ENCODE measurements around the gene AFDN. TPM values are rescaled to one million over a fixed set of nuclear protein-coding genes. Genes with fewer than 3 reads are reported as not detected.

The AFDN gene
- polyA plus RNA-seq, 1 of the 3 experiments (the other 2 are of a cell fraction) = 25.1 TPM

DNA sequence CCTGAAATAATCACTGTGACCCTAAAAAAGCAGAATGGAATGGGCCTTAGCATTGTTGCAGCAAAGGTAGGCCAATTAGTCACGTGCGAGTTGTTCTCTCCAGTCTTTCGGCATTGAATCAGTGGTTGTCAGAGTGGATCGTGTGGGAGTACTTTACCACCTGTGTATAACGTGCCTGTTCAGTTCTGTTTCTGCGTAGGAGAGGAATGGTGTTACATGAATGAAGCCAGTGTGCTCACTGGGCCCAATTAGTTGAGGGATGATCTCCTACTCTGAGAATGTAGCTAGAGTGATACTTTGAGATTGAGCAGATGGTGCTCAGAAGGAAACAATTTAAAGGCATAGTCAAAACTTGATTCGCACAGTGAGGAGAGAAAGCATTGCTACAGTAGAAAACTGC is 98.3 kb downstream of the AFDN start:
- ChIA-PET POLR2A (no interaction called here), CTCF (interaction anchor here (1.3 to 1.7 kb wide), 3 partner anchors 9 to 43 kb away, joined by 4 to 7 read pairs (median 4); no protein-coding TSS in a partner anchor)
- no peak for TF ChIP-seq POLR2AphosphoS5 (IDR thresholded peaks at IDR 0.05; ENCODE audit: low read depth, low read length)
- TF ChIP-seq EP300 (IDR thresholded peaks at IDR 0.05; ENCODE audit: borderline replicate concordance in 1 of 2, low read depth in 1 of 2, low read length in 1 of 2) = no peak
- no peak for TF ChIP-seq EZH2phosphoT487 (IDR thresholded peaks at IDR 0.05; ENCODE audit: borderline replicate concordance, low read depth)
- no peak for TF ChIP-seq SMC3 (IDR thresholded peaks at IDR 0.05; ENCODE audit: low read depth, low read length)
- no peak for TF ChIP-seq GATA2 (CRISPR knock-in tag; IDR thresholded peaks at IDR 0.05)
- no peak for TF ChIP-seq YY1 (IDR thresholded peaks at IDR 0.05; ENCODE audit: low read depth)
- no peak for TF ChIP-seq RCOR1 (IDR thresholded peaks at IDR 0.05; ENCODE audit: low read length)
- TF ChIP-seq CHD2 (IDR thresholded peaks at IDR 0.05; ENCODE audit: low read length, partially characterized antibody) = no peak
- no peak for TF ChIP-seq GABPA (IDR thresholded peaks at IDR 0.05; ENCODE audit: low read depth)
- no peak for TF ChIP-seq TAF1 (IDR thresholded peaks at IDR 0.05; ENCODE audit: borderline replicate concordance, low read depth, low read length)
- TF ChIP-seq, protein P1, sequence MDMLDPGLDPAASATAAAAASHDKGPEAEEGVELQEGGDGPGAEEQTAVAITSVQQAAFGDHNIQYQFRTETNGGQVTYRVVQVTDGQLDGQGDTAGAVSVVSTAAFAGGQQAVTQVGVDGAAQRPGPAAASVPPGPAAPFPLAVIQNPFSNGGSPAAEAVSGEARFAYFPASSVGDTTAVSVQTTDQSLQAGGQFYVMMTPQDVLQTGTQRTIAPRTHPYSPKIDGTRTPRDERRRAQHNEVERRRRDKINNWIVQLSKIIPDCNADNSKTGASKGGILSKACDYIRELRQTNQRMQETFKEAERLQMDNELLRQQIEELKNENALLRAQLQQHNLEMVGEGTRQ (IDR thresholded peaks at IDR 0.05; ENCODE audit: borderline replicate concordance, low read depth, low read length) = no peak
- no peak for TF ChIP-seq MEF2A (IDR thresholded peaks at IDR 0.05; ENCODE audit: borderline replicate concordance, low read depth)
- TF ChIP-seq RXRA (IDR thresholded peaks at IDR 0.05; ENCODE audit: borderline replicate concordance, low read depth) = no peak
- TF ChIP-seq FOXJ3 (CRISPR knock-in tag; IDR thresholded peaks at IDR 0.05) = no peak
- TF ChIP-seq FOXM1 (IDR thresholded peaks at IDR 0.05; ENCODE audit: low read depth) = no peak
- no peak for TF ChIP-seq ELF1 (IDR thresholded peaks at IDR 0.05)
- Histone ChIP-seq H3K4me1 (ENCODE audit: control insufficient read depth in 1 of 2, insufficient read depth in 2 of 2, low read depth in 1 of 2, low read length in 1 of 2) (no peaks in the 10 kb centered on the region), H4K20me1 (ENCODE audit: insufficient read depth) (no peaks in the 10 kb centered on the region), H3F3A (replicated peaks; ENCODE audit: insufficient read depth) (no peaks in the 10 kb centered on the region), H2AFZ (ENCODE audit: low read depth) (no peak overlapping the region), H3K4me3 (ENCODE audit: low read depth in 2 of 2, low read length in 1 of 2) (no peak overlapping the region), H3K9me3 (no peaks in the 10 kb centered on the region), H3K27ac (ENCODE audit: low read depth in 2 of 2, low read length in 1 of 2) (no peak overlapping the region), H3K9me2 (no peaks in the 10 kb centered on the region), H3K36me3 (replicated peaks in 1 of 2; ENCODE audit: control insufficient read depth in 1 of 2, insufficient read depth in 2 of 2, low read length in 1 of 2) (peaks cover 28 to 69% of the 10 kb centered on the region in 2 experiments), H3K79me2 (ENCODE audit: insufficient read depth) (no peaks in the 10 kb centered on the region; the same call in 1 of the 2 replicates), H3K9ac (no peak overlapping the region), H3K27me3 (ENCODE audit: insufficient read depth) (no peaks in the 10 kb centered on the region), H3K4me2 (no peak overlapping the region)
- DNase-seq = no peak
- 94% methylated on average over 7 of the region's 7 CpGs for WGBS (ENCODE audit: low lambda C conversion rate)

DNA sequence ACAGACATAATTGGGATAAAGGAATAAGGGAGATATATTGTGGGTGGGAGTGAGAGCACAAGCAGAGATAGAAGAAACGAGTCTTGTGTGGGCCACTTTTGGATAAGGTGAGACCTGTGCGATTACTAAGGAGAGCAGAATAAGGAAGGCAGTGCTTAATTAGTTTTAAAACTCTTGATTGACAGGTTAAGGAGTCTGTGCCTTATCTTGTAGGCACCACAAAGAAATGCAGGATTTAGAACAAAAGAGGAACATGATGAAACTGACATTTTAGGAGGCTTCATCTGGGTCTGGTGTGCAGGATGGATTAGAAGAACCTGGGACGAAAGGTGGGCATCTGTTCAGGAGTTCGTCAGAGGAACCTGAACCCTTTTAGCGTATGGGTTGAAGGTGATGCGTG is 100.5 kb downstream of the AFDN start:
- Histone ChIP-seq H4K20me1 (ENCODE audit: insufficient read depth) (no peaks in the 10 kb centered on the region), H3K79me2 (ENCODE audit: insufficient read depth) (no peaks in the 10 kb centered on the region; the same call in 1 of the 2 replicates), H3K36me3 (replicated peaks in 1 of 2; ENCODE audit: control insufficient read depth in 1 of 2, insufficient read depth in 2 of 2, low read length in 1 of 2) (peaks cover 29 to 60% of the 10 kb centered on the region in 2 experiments), H3K9me2 (no peaks in the 10 kb centered on the region), H3K27ac (ENCODE audit: low read depth in 2 of 2, low read length in 1 of 2) (no peak overlapping the region), H2AFZ (ENCODE audit: low read depth) (no peak overlapping the region), H3K4me1 (ENCODE audit: control insufficient read depth in 1 of 2, insufficient read depth in 2 of 2, low read depth in 1 of 2, low read length in 1 of 2) (peaks cover 0 to 2% of the 10 kb centered on the region in 2 experiments; a peak in 1 of 4 replicates), H3K27me3 (ENCODE audit: insufficient read depth) (no peaks in the 10 kb centered on the region), H3K9me3 (no peaks in the 10 kb centered on the region), H3F3A (replicated peaks; ENCODE audit: insufficient read depth) (no peaks in the 10 kb centered on the region), H3K4me2 (no peak overlapping the region), H3K9ac (no peak overlapping the region), H3K4me3 (ENCODE audit: low read depth in 2 of 2, low read length in 1 of 2) (no peak overlapping the region)
- ChIA-PET CTCF (interaction anchor here (0.8 to 1.8 kb wide), 2 partner anchors 19 to 21 kb away, joined by 3 to 9 read pairs; no protein-coding TSS in a partner anchor), POLR2A (no interaction called here)
- DNase-seq = no peak
- no peak for TF ChIP-seq RCOR1 (IDR thresholded peaks at IDR 0.05; ENCODE audit: low read length)
- no peak for TF ChIP-seq EZH2phosphoT487 (IDR thresholded peaks at IDR 0.05; ENCODE audit: borderline replicate concordance, low read depth)
- TF ChIP-seq, protein P2, sequence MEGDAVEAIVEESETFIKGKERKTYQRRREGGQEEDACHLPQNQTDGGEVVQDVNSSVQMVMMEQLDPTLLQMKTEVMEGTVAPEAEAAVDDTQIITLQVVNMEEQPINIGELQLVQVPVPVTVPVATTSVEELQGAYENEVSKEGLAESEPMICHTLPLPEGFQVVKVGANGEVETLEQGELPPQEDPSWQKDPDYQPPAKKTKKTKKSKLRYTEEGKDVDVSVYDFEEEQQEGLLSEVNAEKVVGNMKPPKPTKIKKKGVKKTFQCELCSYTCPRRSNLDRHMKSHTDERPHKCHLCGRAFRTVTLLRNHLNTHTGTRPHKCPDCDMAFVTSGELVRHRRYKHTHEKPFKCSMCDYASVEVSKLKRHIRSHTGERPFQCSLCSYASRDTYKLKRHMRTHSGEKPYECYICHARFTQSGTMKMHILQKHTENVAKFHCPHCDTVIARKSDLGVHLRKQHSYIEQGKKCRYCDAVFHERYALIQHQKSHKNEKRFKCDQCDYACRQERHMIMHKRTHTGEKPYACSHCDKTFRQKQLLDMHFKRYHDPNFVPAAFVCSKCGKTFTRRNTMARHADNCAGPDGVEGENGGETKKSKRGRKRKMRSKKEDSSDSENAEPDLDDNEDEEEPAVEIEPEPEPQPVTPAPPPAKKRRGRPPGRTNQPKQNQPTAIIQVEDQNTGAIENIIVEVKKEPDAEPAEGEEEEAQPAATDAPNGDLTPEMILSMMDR (IDR thresholded peaks at IDR 0.05) = no peak
- no peak for TF ChIP-seq YY1 (IDR thresholded peaks at IDR 0.05; ENCODE audit: low read depth)
- TF ChIP-seq NFIC (IDR thresholded peaks at IDR 0.05; ENCODE audit: borderline replicate concordance) = no peak
- 99% methylated on average over 6 of the region's 6 CpGs for WGBS (ENCODE audit: low lambda C conversion rate)
